GM18502 (cell line): ENCODE results near the gene SCAI.
"Not testable (repeated sequence)": the region's sequence is repeated elsewhere in the genome, so short reads cannot be mapped to it uniquely, and the experiment has no call there.

ENCODE experiments used
- ATAC-seq: cut with Tn5 transposase; IDR thresholded peaks from one replicate; pipeline ENCODE4 v1.9.1; 2021; ENCODE audit warnings: mild to moderate bottlenecking; ENCODE audit not compliant: unreplicated experiment, poor library complexity

SCAI gene

GRCh38 chr9:125043631-125044030, 99.7 kb downstream of the SCAI start:
- no peak for ATAC-seq

DNA sequence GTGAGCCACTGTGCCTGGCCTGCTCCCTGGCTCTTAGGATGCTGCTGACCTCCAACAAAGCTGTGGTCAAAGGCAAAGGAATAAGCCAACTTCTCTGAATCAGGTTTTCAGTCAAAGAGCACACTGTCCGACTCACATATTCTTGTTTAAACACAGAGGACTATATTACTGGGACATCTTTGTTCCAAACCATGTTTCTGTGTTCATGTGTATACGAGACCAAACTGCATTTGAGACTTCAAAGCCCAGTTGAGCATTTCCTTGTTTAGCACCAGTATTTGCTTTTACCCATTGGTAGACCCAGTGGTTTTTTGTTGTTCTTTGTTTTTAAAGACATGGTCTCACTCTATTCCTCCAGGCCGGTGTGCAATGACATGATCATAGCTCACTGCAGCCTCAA, 100.2 kb downstream of the SCAI start:
- ATAC-seq: no peak

- no peak for ATAC-seq
These were observed 105.2 kb downstream of the SCAI start for GRCh38 chr9:125038166-125038565.

GRCh38 chr9:125028041-125028440, 115.3 kb downstream of the SCAI start:
- no peak for ATAC-seq

- no peak for ATAC-seq
These were observed 118.4 kb downstream of the SCAI start for GRCh38 chr9:125024917-125025316.

DNA sequence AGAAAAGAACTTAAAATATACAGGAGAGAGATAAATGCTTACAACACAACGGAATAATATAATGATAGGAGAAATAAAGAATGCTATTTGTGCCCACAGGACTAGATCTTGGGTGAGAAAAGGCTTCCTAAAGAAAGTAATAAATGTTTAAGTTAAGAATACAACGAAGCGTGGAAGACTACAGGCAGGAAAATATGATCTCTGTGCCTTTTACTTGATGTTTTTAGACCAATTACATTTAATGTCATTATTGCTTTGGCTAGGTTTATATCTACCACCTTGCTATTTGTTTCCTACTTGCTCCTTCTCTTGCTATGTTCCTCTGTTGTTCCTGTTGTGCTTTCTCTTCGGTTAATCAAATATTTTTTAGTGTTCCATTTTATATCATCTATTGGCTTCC, 122.3 kb downstream of the SCAI start:
- ATAC-seq: no peak

DNA sequence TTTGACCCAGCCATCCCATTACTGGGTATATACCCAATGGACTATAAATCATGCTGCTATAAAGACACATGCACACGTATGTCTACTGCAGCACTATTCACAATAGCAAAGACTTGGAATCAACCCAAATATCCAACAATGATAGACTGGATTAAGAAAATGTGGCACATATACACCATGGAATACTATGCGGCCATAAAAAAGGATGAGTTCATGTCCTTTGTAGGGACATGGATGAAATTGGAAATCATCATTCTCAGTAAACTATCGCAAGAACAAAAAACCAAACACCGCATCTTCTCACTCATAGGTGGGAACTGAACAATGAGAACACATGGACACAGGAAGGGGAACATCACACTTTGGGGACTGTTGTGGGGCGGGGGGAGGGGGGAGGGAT, 127.7 kb downstream of the SCAI start:
- not testable (repeated sequence) for ATAC-seq

- ATAC-seq: not testable (repeated sequence)
These were observed 131.3 kb downstream of the SCAI start for GRCh38 chr9:125012013-125012412.

- no peak for ATAC-seq
These were observed 134.7 kb downstream of the SCAI start for GRCh38 chr9:125008599-125008998.

DNA sequence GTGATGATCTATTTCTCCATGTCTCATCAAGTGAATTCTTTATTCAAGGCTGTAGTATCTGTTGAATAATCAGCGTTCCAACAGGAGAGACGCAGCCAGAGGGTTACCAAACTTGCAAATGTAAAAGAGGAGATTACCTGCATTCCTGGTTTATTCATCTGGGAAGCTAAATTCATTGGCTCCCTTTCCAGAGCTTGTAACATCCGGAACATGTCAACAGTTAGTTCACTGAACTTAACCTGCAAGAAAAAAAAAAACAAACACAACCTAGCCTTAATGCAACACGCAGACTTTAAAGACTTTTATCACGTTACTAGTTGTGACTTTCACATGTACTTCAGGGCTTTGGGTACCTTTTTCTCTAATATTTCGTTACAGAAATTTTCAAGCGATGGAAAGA, 140.0 kb downstream of the SCAI start:
- ATAC-seq: no peak

- ATAC-seq: no peak
These were observed 159.6 kb downstream of the SCAI start for GRCh38 chr9:124983698-124984097.

GRCh38 chr9:124980431-124980830, 162.9 kb downstream of the SCAI start:
- no peak for ATAC-seq

GRCh38 chr9:124975131-124975530, 168.2 kb downstream of the SCAI start:
- no peak for ATAC-seq

GRCh38 chr9:124973807-124974206, 169.5 kb downstream of the SCAI start:
- no peak for ATAC-seq

DNA sequence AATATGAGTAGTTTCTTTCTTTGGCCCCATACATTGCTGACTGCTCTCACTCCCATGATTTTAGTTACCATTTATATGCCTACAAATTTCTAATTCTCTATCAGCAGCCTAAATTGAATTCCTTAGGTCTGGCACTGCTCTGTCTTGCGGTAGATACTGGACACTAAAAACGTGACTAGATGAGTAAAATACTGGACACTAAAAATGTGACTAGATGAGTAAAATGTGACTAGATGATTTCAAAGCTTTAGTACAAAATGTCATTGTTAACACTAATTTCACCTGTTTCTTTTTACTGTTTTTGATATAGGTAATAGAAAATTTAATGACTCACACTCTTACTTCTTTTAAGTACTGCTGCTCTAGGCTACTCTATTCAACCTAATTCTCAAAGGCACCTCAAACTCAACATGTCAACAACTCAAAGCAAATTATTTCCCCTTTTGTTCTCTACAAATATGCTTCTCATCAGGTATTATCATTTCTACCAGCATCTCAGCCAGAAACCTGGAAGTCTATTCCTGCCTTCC, 171.0 kb downstream of the SCAI start:
- ATAC-seq: no peak

DNA sequence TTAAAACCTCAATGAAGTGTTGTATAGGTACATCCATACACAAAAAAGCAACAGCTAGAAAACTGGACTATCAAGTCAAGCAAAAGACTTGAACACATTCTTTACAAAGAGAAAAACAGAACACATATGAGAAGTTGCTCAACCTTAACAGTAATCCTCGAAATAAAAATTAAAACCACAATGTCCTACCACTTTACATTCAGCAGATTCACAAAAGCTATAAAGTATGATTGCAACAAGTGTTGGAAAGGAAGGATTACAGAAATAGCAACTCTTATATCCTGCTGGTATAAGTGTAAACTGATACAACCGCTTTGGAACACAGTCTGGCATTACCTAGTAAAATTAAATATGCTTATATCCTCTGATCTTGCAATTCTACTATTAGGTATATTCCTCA, 173.9 kb downstream of the SCAI start:
- ATAC-seq: no peak

GRCh38 chr9:124968238-124968637, 175.1 kb downstream of the SCAI start:
- ATAC-seq: no peak

DNA sequence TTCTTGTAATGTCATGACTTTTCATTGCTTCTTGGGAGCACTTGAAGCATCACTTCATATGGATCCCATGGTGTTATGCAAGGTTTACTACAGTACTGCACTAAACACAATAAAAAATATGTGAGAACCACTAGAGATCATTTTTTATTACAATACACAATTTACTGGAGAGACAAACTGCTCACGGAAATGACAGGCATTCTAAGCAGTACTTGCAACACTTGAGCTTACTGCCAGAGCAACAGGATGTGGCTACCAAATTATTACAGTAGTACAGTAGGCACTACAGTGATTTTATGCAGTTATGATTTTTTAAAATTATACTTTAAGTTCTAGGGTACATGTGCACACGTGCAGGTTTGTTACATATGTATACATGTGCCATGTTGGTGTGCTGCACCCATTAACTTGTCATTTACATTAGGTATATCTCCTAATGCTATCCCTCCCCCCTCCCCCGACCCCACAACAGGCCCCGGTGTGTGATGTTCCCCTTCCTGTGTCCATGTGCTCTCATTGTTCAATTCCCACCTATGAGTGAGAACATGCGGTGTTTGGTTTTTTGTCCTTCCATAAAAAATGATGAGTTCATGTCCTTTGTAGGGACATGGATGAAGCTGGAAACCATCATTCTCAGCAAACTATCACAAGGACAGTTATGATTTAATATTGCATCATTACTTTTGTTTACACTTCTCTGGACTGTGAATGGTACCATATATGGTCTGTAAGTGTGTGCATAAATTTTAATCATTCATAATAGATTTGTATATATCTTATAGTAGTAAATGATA, 177.4 kb downstream of the SCAI start:
- not testable (repeated sequence) for ATAC-seq

GRCh38 chr9:124964604-124965003, 178.7 kb downstream of the SCAI start:
- no peak for ATAC-seq

DNA sequence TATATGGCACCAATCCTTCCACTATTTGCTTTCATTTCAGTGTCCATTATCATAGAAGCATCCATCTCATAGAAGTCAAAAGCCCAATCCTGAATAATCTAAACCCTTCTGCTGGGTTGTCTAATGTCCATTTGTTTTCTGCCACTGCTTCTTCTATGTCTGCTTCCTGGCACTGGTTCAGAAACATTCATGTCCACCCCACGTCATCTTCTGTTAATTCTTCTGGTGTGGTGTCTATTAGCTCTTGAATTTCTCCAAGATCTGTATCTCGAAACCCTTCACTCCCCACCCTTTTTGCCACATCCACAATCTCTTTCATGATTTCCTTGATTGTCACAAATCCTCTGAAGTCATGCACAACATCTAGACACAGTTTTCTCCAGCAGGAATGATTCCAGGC, 179.3 kb downstream of the SCAI start:
- ATAC-seq: no peak

GRCh38 chr9:124960409-124960752, 182.9 kb downstream of the SCAI start:
- no peak for ATAC-seq

DNA sequence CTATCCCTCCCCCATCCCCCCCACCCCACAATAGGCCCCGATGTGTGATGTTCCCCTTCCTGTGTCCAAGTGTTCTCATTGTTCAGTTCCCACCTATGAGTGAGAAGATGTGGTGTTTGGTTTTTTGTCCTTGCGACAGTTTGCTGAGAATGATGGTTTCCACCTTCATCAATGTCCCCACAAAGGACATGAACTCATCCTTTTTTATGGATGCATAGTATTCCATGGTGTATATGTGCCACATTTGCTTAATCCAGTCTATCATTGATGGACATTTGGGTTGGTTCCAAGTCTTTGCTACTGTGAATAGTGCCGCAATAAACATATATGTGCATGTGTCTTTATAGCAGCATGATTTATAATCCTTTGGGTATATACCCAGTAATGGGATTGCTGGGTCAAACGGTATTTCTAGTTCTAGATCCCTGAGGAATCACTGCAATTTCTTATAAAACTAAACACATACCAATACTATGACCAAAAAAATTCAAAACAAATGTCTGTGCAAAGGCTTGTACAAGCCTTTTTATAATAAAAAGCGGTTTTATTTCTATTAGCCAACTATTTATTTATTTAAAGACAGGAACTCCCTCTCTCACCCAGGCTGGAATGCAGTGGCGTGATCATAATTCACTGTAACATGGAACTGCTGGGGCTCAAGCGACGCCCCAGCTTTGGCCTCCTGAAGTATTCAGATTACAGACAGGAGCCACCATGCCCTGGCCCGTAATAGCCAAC, 183.5 kb downstream of the SCAI start:
- ATAC-seq: not testable (repeated sequence)
